ENCODE results near the gene CFAP298.
A peak's percentile ranks its signal among the peaks of the same experiment; 100 is the strongest.

Gene CFAP298

GRCh38 chr21:32580949-32581348 lies 31.2 kb downstream of the CFAP298 start:
- TF ChIP-seq EZH2 (IDR thresholded peaks at IDR 0.05), result no peak
- DNase-seq (ENCODE audit: low read depth, low spot score), result no peak

DNA sequence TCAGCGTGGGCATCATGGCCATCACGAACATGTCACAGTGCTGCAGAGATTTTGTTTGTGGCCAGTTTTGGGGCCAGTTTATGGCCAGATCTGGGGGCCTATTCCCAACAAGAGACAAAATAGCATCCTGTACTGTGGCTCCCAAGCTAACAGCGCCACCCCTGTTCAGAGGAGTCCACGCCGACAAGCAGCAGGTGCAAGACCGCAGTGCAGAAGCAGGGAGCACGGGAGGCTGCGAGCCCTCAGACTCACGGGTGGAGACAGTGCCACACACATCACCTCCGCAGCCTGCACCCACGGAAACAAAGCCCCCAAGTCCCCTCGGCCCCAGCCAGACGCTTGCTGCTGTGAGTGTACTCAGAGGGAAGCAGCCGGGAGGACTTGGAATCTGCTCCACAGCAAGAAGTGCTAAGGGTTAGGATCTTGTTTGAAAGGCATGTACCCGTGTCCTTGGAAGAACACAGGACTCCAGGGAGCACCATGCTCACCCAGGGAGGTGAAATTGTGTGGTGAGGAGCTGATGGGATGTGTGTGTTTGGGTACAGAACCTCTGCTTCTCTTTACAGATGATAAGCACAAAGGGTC lies 34.0 kb downstream of the CFAP298 start:
- Histone ChIP-seq H3K9me3 (ENCODE audit: low read depth, low read length) (no peaks in the 10 kb centered on the region), H3K36me3 (ENCODE audit: insufficient read depth, low read length) (no peaks in the 10 kb centered on the region), H3K9ac (ENCODE audit: insufficient read length) (no peak overlapping the region), H3K4me3 (no peak overlapping the region), H3K27ac (no peak overlapping the region)
- no peak for DNase-seq (ENCODE audit: low read depth, low spot score)
- TF ChIP-seq POLR2AphosphoS5 (IDR thresholded peaks at IDR 0.05; ENCODE audit: borderline replicate concordance, low read depth, low read length) (no peak), FOXP2 (optimal IDR thresholded peaks at IDR 0.05; ENCODE audit: control extremely low read depth, extremely low read length, insufficient read depth) (no peak), EZH2 (IDR thresholded peaks at IDR 0.05) (no peak)

More at GRCh38 chr21:32580949-32581348, 31.2 kb downstream of the CFAP298 start:
- H3K9ac ChIP-seq (ENCODE audit: insufficient read length), result no peak overlapping the region
- H3K9me3 ChIP-seq (ENCODE audit: low read depth, low read length), result no peaks in the 10 kb centered on the region
- H3K4me3 ChIP-seq, result no peak overlapping the region
- H3K27ac ChIP-seq, result no peak overlapping the region
- no peaks in the 10 kb centered on the region for H3K36me3 ChIP-seq (ENCODE audit: insufficient read depth, low read length)

- no peak overlapping the region for H3K9ac ChIP-seq (ENCODE audit: insufficient read length)
- DNase-seq (ENCODE audit: low read depth, low spot score), result no peak
- H3K36me3 ChIP-seq (ENCODE audit: insufficient read depth, low read length), result no peaks in the 10 kb centered on the region
- no peak overlapping the region for H3K4me3 ChIP-seq
- H3K27ac ChIP-seq, result no peak overlapping the region
- H3K9me3 ChIP-seq (ENCODE audit: low read depth, low read length), result no peaks in the 10 kb centered on the region
- TF ChIP-seq POLR2AphosphoS5 (IDR thresholded peaks at IDR 0.05; ENCODE audit: borderline replicate concordance, low read depth, low read length), result no peak
- TF ChIP-seq FOXP2 (optimal IDR thresholded peaks at IDR 0.05; ENCODE audit: control extremely low read depth, extremely low read length, insufficient read depth), result no peak
Observed at GRCh38 chr21:32576011-32576410, 36.2 kb downstream of the CFAP298 start.

DNA sequence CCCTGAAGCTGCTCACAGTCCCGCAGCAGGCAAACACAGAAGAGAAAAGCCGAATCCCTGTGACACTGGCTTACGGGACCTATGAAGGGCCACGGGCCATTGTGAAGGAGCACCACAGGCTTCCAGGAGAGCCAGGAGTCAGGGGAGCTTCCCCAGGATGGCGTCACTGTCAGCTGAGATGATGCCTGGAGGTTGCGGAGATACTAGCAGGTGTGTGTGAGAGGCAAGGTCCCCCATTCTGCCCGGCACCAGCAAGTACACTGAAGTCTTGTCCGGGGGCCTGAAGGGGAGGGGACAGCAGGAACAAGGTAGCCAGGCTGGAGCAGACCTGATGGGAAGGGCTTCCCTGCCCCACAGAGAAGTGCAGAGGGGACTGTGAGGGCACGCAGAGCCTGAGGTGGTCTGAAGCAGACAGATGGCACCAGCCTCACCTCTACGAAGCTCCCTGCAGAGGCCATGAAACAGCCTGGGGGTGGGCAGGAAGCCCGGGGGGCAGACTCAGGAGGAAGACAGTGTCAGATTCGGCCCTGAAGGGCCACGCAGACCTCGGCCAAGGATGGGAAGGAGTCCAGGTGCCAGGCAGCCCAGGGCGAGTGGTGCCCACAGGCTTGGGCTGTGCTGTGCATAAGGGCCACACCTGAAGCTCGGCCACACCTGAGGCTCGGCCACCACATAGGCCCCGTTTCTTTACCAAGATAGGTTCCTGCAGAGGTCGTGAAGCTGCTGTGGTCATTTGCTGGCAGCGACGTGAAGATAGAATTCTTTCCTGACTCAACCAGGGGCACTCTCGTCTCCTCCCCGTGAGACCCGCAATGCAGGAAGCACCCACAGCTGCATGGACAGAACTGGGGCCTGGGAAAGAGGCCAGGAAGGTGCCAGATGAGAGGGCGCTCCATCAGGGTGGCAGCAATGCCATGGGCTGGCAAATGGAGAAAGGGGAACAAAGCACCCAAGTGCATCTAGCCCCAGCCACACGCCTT lies 36.9 kb downstream of the CFAP298 start:
- H3K9ac ChIP-seq (ENCODE audit: insufficient read length), result no peak overlapping the region
- no peak for DNase-seq (ENCODE audit: low read depth, low spot score)
- no peak for TF ChIP-seq POLR2AphosphoS5 (IDR thresholded peaks at IDR 0.05; ENCODE audit: borderline replicate concordance, low read depth, low read length)
- no peak for TF ChIP-seq FOXP2 (optimal IDR thresholded peaks at IDR 0.05; ENCODE audit: control extremely low read depth, extremely low read length, insufficient read depth)
- no peak for TF ChIP-seq EZH2 (IDR thresholded peaks at IDR 0.05)
- no peaks in the 10 kb centered on the region for H3K9me3 ChIP-seq (ENCODE audit: low read depth, low read length)
- no peak overlapping the region for H3K4me3 ChIP-seq
- H3K36me3 ChIP-seq (ENCODE audit: insufficient read depth, low read length), result no peaks in the 10 kb centered on the region
- H3K27ac ChIP-seq, result no peak overlapping the region

DNA sequence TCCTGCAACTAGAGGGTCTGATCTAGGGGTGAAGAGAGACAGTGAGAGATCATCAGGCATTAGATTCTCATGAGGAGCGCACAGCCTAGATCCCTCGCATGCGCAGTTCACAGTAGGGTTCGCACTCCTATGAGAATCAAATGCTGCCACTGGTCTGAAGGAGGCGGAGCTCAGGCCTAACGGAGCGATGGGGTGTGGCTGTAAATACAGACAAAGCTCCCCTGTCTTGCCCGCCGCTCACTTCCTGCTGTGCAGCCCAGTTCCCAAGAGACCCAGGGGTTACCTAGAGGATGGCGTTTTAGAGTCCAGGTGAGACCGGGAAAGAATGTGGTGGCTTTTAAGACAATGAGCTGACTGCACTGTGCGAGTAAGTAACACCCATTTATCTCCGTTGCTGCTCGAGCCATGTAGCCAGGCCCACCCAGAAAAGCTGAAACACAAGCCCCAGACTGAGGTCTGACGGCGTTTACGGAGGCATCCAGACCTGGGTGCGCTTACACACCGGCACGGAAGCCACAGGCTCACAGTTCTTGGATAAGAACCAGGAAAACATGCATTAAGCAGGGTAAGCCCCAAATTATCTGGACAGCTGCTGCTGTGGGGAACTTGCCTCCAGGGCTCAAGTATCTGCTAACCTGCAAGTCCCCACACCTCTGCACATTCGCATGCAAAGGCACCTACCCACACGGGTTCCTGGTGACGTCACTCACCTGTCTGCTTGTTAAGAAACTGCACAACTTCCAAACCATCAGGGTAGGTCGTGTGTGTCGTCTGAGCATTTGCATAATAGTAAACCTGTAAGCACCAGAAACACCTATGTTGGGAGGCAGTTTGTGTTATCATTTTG lies 39.4 kb downstream of the CFAP298 start:
- no peaks in the 10 kb centered on the region for H3K9me3 ChIP-seq (ENCODE audit: low read depth, low read length)
- no peak overlapping the region for H3K27ac ChIP-seq
- no peak for DNase-seq (ENCODE audit: low read depth, low spot score)
- no peak overlapping the region for H3K4me3 ChIP-seq
- no peak overlapping the region for H3K9ac ChIP-seq (ENCODE audit: insufficient read length)
- TF ChIP-seq EZH2 (IDR thresholded peaks at IDR 0.05), result no peak
- no peak for TF ChIP-seq POLR2AphosphoS5 (IDR thresholded peaks at IDR 0.05; ENCODE audit: borderline replicate concordance, low read depth, low read length)
- no peak for TF ChIP-seq FOXP2 (optimal IDR thresholded peaks at IDR 0.05; ENCODE audit: control extremely low read depth, extremely low read length, insufficient read depth)
- H3K36me3 ChIP-seq (ENCODE audit: insufficient read depth, low read length), result no peaks in the 10 kb centered on the region

DNA sequence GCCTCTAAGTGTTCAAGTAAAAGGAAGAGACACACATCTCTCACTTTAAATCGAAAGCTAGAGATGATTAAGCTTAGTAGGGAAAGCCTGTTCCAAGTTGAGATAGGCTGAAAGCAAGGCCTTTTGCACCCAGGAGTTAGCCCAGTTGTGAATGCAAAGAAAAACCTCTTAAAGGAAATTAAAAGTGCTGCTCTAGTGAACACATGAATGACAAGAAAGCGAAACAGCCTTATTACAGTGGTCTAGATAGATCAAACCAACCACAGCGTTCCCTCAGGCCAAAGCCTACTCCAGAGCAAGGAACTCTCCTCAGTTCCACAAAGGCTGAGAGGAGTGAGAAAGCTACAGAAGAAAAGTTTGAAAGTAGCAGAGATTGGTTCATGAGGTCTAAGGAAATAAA lies 41.7 kb downstream of the CFAP298 start:
- Histone ChIP-seq H3K36me3 (ENCODE audit: insufficient read depth, low read length) (no peaks in the 10 kb centered on the region), H3K9me3 (ENCODE audit: low read depth, low read length) (no peaks in the 10 kb centered on the region), H3K4me3 (no peak overlapping the region), H3K9ac (ENCODE audit: insufficient read length) (no peak overlapping the region), H3K27ac (no peak overlapping the region)
- no peak for DNase-seq (ENCODE audit: low read depth, low spot score)
- no peak for TF ChIP-seq FOXP2 (optimal IDR thresholded peaks at IDR 0.05; ENCODE audit: control extremely low read depth, extremely low read length, insufficient read depth)
- no peak for TF ChIP-seq EZH2 (IDR thresholded peaks at IDR 0.05)
- TF ChIP-seq POLR2AphosphoS5 (IDR thresholded peaks at IDR 0.05; ENCODE audit: borderline replicate concordance, low read depth, low read length), result no peak

DNA sequence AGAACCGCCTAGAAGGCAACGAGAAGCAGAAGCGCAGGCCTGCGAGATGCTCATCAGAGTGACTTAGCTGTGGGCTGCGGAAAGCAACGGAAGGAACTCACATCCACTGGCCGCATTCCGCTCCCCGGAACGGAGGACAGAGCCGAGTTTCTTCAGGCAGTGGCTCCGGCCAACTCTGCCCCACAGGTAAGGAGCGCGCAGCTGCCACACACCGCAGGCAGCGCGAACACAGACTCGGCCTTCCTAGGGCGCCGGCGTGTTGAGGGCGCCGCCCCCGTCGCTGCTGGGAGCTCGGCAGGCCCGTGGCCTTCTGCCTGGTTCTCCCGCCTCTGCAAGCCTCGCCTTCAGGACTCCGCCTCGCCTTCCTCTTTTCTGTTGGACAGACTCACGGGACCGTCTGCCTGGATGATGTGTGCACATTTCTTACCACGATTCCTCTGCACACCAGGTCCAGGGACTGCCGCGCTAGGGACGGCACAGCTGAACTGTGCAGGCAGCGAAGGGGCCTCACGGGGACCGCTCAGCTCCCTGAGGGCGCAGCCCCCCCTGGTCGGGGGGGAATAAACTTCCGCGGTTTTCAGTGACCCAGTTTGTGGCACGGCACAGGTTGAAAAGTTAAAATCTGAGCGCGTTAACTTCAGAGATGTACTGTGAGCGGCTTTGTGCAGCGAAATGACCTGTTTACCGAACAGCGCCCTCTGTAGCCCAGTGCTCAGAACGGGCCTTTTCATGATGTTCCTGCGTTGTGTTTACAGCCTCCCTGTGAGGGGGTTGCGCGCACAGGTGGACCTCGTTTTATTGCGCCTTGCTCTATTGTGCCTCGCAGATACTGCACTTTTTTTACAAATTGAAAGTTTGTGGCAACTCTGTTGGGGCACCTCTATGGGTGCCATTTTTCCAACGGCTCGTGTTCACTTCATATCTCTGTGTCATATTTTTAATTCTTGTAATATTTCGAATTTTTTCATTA lies 42.6 kb downstream of the CFAP298 start:
- Histone ChIP-seq H3K27ac (no peak overlapping the region), H3K9ac (ENCODE audit: insufficient read length) (peak overlapping the region; percentile 56), H3K36me3 (ENCODE audit: insufficient read depth, low read length) (no peaks in the 10 kb centered on the region), H3K9me3 (ENCODE audit: low read depth, low read length) (no peaks in the 10 kb centered on the region), H3K4me3 (peak overlapping the region; percentile 87)
- TF ChIP-seq FOXP2 (optimal IDR thresholded peaks at IDR 0.05; ENCODE audit: control extremely low read depth, extremely low read length, insufficient read depth), result peak; percentile 89
- TF ChIP-seq EZH2 (IDR thresholded peaks at IDR 0.05), result no peak
- DNase-seq (ENCODE audit: low read depth, low spot score), result peak; percentile 40
